HepG2 (cell line): ENCODE data around the gene C16orf89. TPM values are rescaled to one million over a fixed set of nuclear protein-coding genes. Genes with fewer than 3 reads are reported as not detected.

Experiments used
- ESRRA ChIP-seq: sonication (generic); formaldehyde crosslinking; IDR thresholded peaks from 2 replicates; pipeline ENCODE4 v1.5.1; 2020; ENCODE audit warnings: mild to moderate bottlenecking, low read depth, missing genetic modification reagents
- ZNF318 ChIP-seq: sonication (generic); formaldehyde crosslinking; IDR thresholded peaks from 2 replicates; pipeline ENCODE4 v1.4.0; 2020; ENCODE audit warnings: mild to moderate bottlenecking, missing genetic modification reagents
- ZNF501 ChIP-seq: sonication (generic); formaldehyde crosslinking; IDR thresholded peaks from 2 replicates; pipeline ENCODE4 v1.5.1; 2020; ENCODE audit warnings: mild to moderate bottlenecking, moderate library complexity, missing genetic modification reagents
- ZNF558 ChIP-seq: sonication (generic); formaldehyde crosslinking; IDR thresholded peaks from 2 replicates; pipeline ENCODE4 v1.9.0; 2022; ENCODE audit warnings: mild to moderate bottlenecking, missing genetic modification reagents, borderline replicate concordance
- ZNF883 ChIP-seq: sonication (generic); formaldehyde crosslinking; IDR thresholded peaks from 2 replicates; pipeline ENCODE4 v1.5.1; 2020; ENCODE audit warnings: mild to moderate bottlenecking, missing genetic modification reagents; ENCODE audit errors: not compliant biosample characterization
- polyA plus RNA-seq, 8 experiments: library from polyadenylated mRNA; depleted of rRNA in 3 of 8; stranded (reverse) in 7 of 8; unstranded in 1 of 8; fragments of >200 nt; fragmentation: Illumina TruSeq in 4 of 8; extraction: Trizol in 4 of 8; gene quantifications; 2 replicates each; pipeline versions ENCODE4 v1.2.1 to v1.2.3, GENCODE V29; 2011 to 2016; ENCODE audit warnings: low read depth in 4 of 8, missing spikeins in 1 of 8, mixed read lengths in 1 of 8; ENCODE audit not compliant: insufficient read depth in 1 of 8
- total RNA-seq, 5 experiments: library from RNA; depleted of rRNA; stranded (reverse); fragments of >200 nt; fragmentation: Illumina TruSeq; extraction: Trizol; gene quantifications; 2 replicates each; pipeline ENCODE4 v1.2.3, GENCODE V29; 2016; ENCODE audit warnings: low read depth in 1 of 5

Gene C16orf89
- total and polyA plus RNA-seq, 2 of the 13 experiments (the other 11 are each of a cell fraction or from before 2014, with no cell fraction given) = 1.9 to 3.4 TPM

GRCh38 chr16:5010576-5011329 lies 55.0 kb downstream of the C16orf89 start (continued):
- TF ChIP-seq ZNF318 (CRISPR knock-in tag) (no peak), ZNF883 (CRISPR knock-in tag) (peak; percentile 91), ZNF501 (CRISPR knock-in tag) (peak; percentile 74; the same call in 1 of the 2 replicates), ESRRA (CRISPR knock-in tag) (0 out of 2 replicates have a peak, but pooled peaks have one; percentile 60), ZNF558 (no peak)
